ENCODE results near the gene CFAP410. TPM values are rescaled to one million over a fixed set of nuclear protein-coding genes. Genes with fewer than 3 reads are reported as not detected.

Gene CFAP410
- total and polyA plus RNA-seq, 2 of the 8 experiments (the other 6 are each of a cell fraction or from before 2014, with no cell fraction given): 10.6 to 12.0 TPM

DNA sequence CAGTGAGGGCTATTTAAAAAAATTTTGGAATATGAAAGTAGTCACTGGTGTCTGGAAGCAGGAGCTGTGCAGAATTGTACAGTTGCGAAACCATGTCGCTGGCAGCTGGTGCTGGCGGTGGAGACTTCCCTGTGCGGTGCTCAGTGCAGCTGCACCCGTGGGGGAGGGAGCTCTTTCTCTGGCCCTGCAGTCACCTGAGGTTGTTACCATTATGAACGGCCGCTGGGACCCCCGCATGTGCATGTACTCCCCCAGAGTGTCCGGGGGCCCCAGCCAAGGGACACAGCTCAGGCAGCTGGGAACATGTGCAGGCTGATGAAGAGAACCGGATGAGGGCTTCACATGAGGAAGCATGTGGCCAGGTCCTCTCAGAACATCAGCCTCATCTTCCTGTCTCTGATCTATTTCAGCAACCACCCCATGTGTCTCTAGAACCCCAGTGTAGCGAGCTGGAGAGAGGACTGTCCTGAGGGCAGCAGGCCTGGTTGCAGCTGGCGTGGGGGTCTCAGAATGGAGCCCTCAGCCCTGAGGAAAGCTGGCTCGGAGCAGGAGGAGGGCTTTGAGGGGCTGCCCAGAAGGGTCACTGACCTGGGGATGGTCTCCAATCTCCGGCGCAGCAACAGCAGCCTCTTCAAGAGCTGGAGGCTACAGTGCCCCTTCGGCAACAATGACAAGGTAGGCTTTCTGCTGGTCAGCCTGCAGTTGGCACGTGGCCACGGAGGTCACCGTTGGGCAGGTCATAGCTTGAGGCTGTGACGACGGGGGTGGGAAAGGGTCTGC, 14.2 kb upstream of the CFAP410 start, which contains the start of gene TRPM2 (continued):
- TF ChIP-seq, protein P1, sequence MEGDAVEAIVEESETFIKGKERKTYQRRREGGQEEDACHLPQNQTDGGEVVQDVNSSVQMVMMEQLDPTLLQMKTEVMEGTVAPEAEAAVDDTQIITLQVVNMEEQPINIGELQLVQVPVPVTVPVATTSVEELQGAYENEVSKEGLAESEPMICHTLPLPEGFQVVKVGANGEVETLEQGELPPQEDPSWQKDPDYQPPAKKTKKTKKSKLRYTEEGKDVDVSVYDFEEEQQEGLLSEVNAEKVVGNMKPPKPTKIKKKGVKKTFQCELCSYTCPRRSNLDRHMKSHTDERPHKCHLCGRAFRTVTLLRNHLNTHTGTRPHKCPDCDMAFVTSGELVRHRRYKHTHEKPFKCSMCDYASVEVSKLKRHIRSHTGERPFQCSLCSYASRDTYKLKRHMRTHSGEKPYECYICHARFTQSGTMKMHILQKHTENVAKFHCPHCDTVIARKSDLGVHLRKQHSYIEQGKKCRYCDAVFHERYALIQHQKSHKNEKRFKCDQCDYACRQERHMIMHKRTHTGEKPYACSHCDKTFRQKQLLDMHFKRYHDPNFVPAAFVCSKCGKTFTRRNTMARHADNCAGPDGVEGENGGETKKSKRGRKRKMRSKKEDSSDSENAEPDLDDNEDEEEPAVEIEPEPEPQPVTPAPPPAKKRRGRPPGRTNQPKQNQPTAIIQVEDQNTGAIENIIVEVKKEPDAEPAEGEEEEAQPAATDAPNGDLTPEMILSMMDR (IDR thresholded peaks at IDR 0.05; ENCODE audit: control extremely low read depth in 1 of 3, insufficient read depth in 1 of 3, low read depth in 1 of 3, low read length in 3 of 3): no peak

Measured in H1 (cell line).